Liver (tissue), 9 donors: ENCODE measurements around the gene NANOS1. TPM values are rescaled to one million over a fixed set of nuclear protein-coding genes. Genes with fewer than 3 reads are reported as not detected.

Experiments
- DNase-seq: peaks from one replicate; pipeline ENCODE4 v3.0.0-alpha.2; 2017; ENCODE audit warnings: low spot score
- H3K27ac ChIP-seq, 2 donors: one replicate each; pipeline ENCODE4 v1.7.0; 2013; ENCODE audit warnings: inconsistent platforms in 2 of 2, low read length in 2 of 2, control low read depth in 1 of 2, low read depth in 1 of 2, mild to moderate bottlenecking in 1 of 2
- H3K27me3 ChIP-seq, 4 donors: one replicate each; pipeline versions ENCODE4 v1.6.1 to v1.7.0; 2013; ENCODE audit warnings: low read length in 3 of 4, inconsistent platforms in 1 of 4, mild to moderate bottlenecking in 1 of 4, moderate library complexity in 1 of 4; ENCODE audit not compliant: control insufficient read depth in 4 of 4, insufficient read depth in 4 of 4
- H3K36me3 ChIP-seq, 4 donors: one replicate each; pipeline versions ENCODE4 v1.6.1 to v1.7.0; 2013; ENCODE audit warnings: low read length in 3 of 4, mild to moderate bottlenecking in 3 of 4, low read depth in 1 of 4, moderate library complexity in 1 of 4; ENCODE audit not compliant: control insufficient read depth in 4 of 4, insufficient read depth in 3 of 4
- H3K4me1 ChIP-seq, 4 donors: one replicate each; pipeline versions ENCODE4 v1.6.1 to v1.7.0; 2013; ENCODE audit warnings: low read length in 3 of 4, mild to moderate bottlenecking in 3 of 4, moderate library complexity in 1 of 4; ENCODE audit not compliant: control insufficient read depth in 4 of 4, insufficient read depth in 4 of 4
- H3K4me3 ChIP-seq, 3 donors: one replicate each; pipeline versions ENCODE4 v1.6.1 to v1.7.0; 2013; ENCODE audit warnings: low read length in 3 of 3, control low read depth in 1 of 3, low read depth in 1 of 3, mild to moderate bottlenecking in 1 of 3
- H3K9ac ChIP-seq, 2 donors: one replicate each; pipeline ENCODE4 v1.7.0; 2013; ENCODE audit warnings: low read length in 2 of 2, mild to moderate bottlenecking in 2 of 2, moderate library complexity in 2 of 2, control low read depth in 1 of 2, low read depth in 1 of 2
- H3K9me3 ChIP-seq, 4 donors: one replicate each; pipeline versions ENCODE4 v1.6.1 to v1.7.0; 2013; ENCODE audit warnings: low read length in 3 of 4; ENCODE audit not compliant: control insufficient read depth in 4 of 4
- ATF3 ChIP-seq: IDR thresholded peaks from 2 replicates; pipeline ENCODE4 v1.6.1; 2016; ENCODE audit warnings: antibody characterized with exemption
- CTCF ChIP-seq: fragments of 150-350 bp; IDR thresholded peaks from 2 replicates; pipeline ENCODE4 v1.5.1; 2017; ENCODE audit warnings: improper control_type of control experiment, low read depth, low read length; ENCODE audit not compliant: missing input control
- EGR1 ChIP-seq, 2 donors: IDR thresholded peaks; 2 replicates each; pipeline ENCODE4 v1.6.1; 2016 to 2018; ENCODE audit warnings: antibody characterized with exemption in 2 of 2, low read depth in 2 of 2
- FOXA1 ChIP-seq: IDR thresholded peaks from 2 replicates; pipeline ENCODE4 v1.6.1; 2016; ENCODE audit warnings: antibody characterized with exemption
- FOXA2 ChIP-seq: IDR thresholded peaks from 2 replicates; pipeline ENCODE4 v1.6.1; 2016; ENCODE audit warnings: antibody characterized with exemption
- GABPA ChIP-seq, 2 donors: IDR thresholded peaks in 1 of 2; conservative IDR thresholded peaks in 1 of 2; 2 replicates each; pipeline ENCODE4 v1.6.1; 2016; ENCODE audit warnings: antibody characterized with exemption in 2 of 2, mild to moderate bottlenecking in 1 of 2, moderate library complexity in 1 of 2
- HNF4A ChIP-seq, 2 donors: conservative IDR thresholded peaks; 2 replicates each; pipeline ENCODE4 v1.6.1; 2016; ENCODE audit warnings: antibody characterized with exemption in 2 of 2, mild to moderate bottlenecking in 2 of 2
- HNF4G ChIP-seq: IDR thresholded peaks from 2 replicates; pipeline ENCODE4 v1.6.1; 2016; ENCODE audit warnings: antibody characterized with exemption
- JUND ChIP-seq, 2 donors: IDR thresholded peaks; 2 replicates each; pipeline ENCODE4 v1.6.1; 2016; ENCODE audit warnings: antibody characterized with exemption in 2 of 2
- MAX ChIP-seq: IDR thresholded peaks from 2 replicates; pipeline ENCODE4 v1.6.1; 2016; ENCODE audit warnings: antibody characterized with exemption
- NR2F2 ChIP-seq: IDR thresholded peaks from 2 replicates; pipeline ENCODE4 v1.6.1; 2016; ENCODE audit warnings: antibody characterized with exemption
- RAD21 ChIP-seq, 2 donors: IDR thresholded peaks; 2 replicates each; pipeline ENCODE4 v1.6.1; 2016; ENCODE audit warnings: antibody characterized with exemption in 2 of 2, mild to moderate bottlenecking in 2 of 2
- REST ChIP-seq: IDR thresholded peaks from 2 replicates; pipeline ENCODE4 v1.6.1; 2016; ENCODE audit warnings: antibody characterized with exemption, mild to moderate bottlenecking
- RXRA ChIP-seq, 2 donors: IDR thresholded peaks; 2 replicates each; pipeline ENCODE4 v1.6.1; 2017 to 2018; ENCODE audit warnings: antibody characterized with exemption in 2 of 2, mild to moderate bottlenecking in 1 of 2
- SP1 ChIP-seq: IDR thresholded peaks from 2 replicates; pipeline ENCODE4 v1.6.1; 2018; ENCODE audit warnings: antibody characterized with exemption, mild to moderate bottlenecking
- TAF1 ChIP-seq: conservative IDR thresholded peaks from 2 replicates; pipeline ENCODE4 v1.6.1; 2016; ENCODE audit warnings: antibody characterized with exemption, mild to moderate bottlenecking
- YY1 ChIP-seq: IDR thresholded peaks from 2 replicates; pipeline ENCODE4 v1.6.1; 2016; ENCODE audit warnings: antibody characterized with exemption, mild to moderate bottlenecking
- ZBTB33 ChIP-seq: IDR thresholded peaks from 2 replicates; pipeline ENCODE4 v1.6.1; 2016; ENCODE audit warnings: antibody characterized with exemption
- WGBS: extraction: QIAGEN DNeasy Blood & Tissue Kit; methylation state at CpG from one replicate; pipeline ENCODE4 v1.1.7; 2013; 5-methylcytosine and 5-hydroxymethylcytosine counted together
- polyA plus RNA-seq, 2 donors: library from polyadenylated mRNA; stranded (reverse) in 1 of 2; unstranded in 1 of 2; fragments of 200-250 nt in 1 of 2; fragments of >200 nt in 1 of 2; fragmentation: Nextera tagmentation in 1 of 2; extraction: Ambion mirVana in 1 of 2; gene quantifications; one replicate each; pipeline versions ENCODE4 v1.2.1 to v1.2.3, GENCODE V29; 2013 to 2015
- total RNA-seq, 2 donors: library from RNA; depleted of rRNA; stranded (reverse); fragments of >200 nt; gene quantifications; one replicate each; pipeline ENCODE4 v1.2.3, GENCODE V29; 2014
- donor health status: healthy.
- donor health status: healthy.
- donor health status: healthy.
- donor health status: healthy.
- donor health status: healthy.

The NANOS1 gene
- total and polyA plus RNA-seq, 4 donors, result 0.07 to 1.1 (median 0.10) TPM

- DNase-seq, result peak; percentile 75
- Histone ChIP-seq H3K4me1 (peaks cover 5 to 30% (median 12%) of the 10 kb centered on the region in 4 donors), H3K36me3 (peaks cover 0 to 1% (median 0%) of the 10 kb centered on the region in 4 donors), H3K27me3 (no peaks in the 10 kb centered on the region), H3K9me3 (no peaks in the 10 kb centered on the region), H3K27ac (peak overlapping the region; percentile 99 to 100), H3K4me3 (peak overlapping the region; percentile 80 to 94 (median 90)), H3K9ac (peak overlapping the region; percentile 95)
- under 1% methylated on average over 48 of the region's 48 CpGs for WGBS
- no peak for TF ChIP-seq FOXA1
- TF ChIP-seq ATF3, result no peak
- TF ChIP-seq ZBTB33, result peak; percentile 88
- TF ChIP-seq NR2F2, result no peak
- no peak for TF ChIP-seq CTCF
- TF ChIP-seq REST, result no peak
- peak in 1 of 2 donors; percentile 32 for TF ChIP-seq RAD21 (IDR thresholded peaks at IDR 0.05)
- TF ChIP-seq GABPA (IDR thresholded peaks at IDR 0.05 in 1 of 2, conservative IDR thresholded peaks at IDR 0.05 in 1 of 2), result no peak
- TF ChIP-seq HNF4G, result no peak
- TF ChIP-seq FOXA2, result no peak
- peak in 1 of 2 donors; percentile 32 for TF ChIP-seq RXRA (IDR thresholded peaks at IDR 0.05)
- TF ChIP-seq SP1, result peak; percentile 48
- TF ChIP-seq EGR1 (IDR thresholded peaks at IDR 0.05; ENCODE audit: low read depth in 2 of 2), result peak; percentile 94 to 96
- no peak for TF ChIP-seq MAX
- peak in 1 of 2 donors; percentile 12 for TF ChIP-seq HNF4A (conservative IDR thresholded peaks at IDR 0.05)
- TF ChIP-seq YY1, result peak; percentile 96
- no peak for TF ChIP-seq JUND (IDR thresholded peaks at IDR 0.05)
- no peak for TF ChIP-seq TAF1
Observed at GRCh38 chr10:119079599-119080520, 50.3 kb downstream of the NANOS1 start.
